AG04449 (cell line): ENCODE results near the gene SUSD5.

Experiments used
- CTCF ChIA-PET: fragments of 350-600 bp; formaldehyde crosslinking; extraction: SDS; loops from one replicate; lab custom pipeline; 2021; ENCODE audit warnings: antibody characterized with exemption; lab: Yijun Ruan, JAX
- POLR2A ChIA-PET: fragments of 400-600, 350-600 bp; formaldehyde crosslinking; extraction: SDS; loops from one replicate; lab custom pipeline; 2020; ENCODE audit warnings: antibody characterized with exemption, inconsistent platforms; lab: Yijun Ruan, JAX
- DNase-seq: peaks from one replicate; pipeline ENCODE4 v3.0.0-alpha.2; 2010; ENCODE audit warnings: low read depth, low spot score
- H3K4me3 ChIP-seq: 2 replicates; pipeline ENCODE4 v1.5.1; 2011; ENCODE audit warnings: low read depth, mild to moderate bottlenecking, control low read depth, low read length
- CTCF ChIP-seq: IDR thresholded peaks from one replicate; pipeline ENCODE4 v1.5.1; 2011; ENCODE audit warnings: mild to moderate bottlenecking, moderate library complexity, low read length, control low read depth, inconsistent platforms; ENCODE audit not compliant: insufficient read depth; ENCODE audit errors: missing control alignments

The SUSD5 gene

DNA sequence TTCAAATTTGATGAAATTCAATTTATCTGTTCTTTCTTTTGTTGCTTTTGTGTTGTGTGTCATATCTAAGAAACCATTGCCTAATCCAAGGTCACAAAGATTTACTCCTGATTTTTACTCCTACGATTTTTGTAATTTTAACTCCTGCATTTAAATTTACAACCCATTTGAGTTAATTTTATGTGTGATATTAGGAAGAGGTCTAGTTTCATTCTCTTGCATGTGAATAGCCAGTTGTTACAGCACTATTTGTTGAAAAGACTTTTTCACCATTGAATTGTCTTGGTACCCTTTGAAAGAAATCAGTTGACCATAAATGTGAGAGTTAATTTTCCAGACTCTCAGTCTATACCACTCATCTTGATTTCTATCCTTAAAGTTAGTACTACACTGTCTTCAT is 80.9 kb downstream of the SUSD5 start:
- no peak for TF ChIP-seq CTCF
- POLR2A ChIA-PET: no interaction called here
- CTCF ChIA-PET: interaction anchor here (12.0 kb wide), 1 partner anchor 236 kb away, joined by 425 read pairs; no protein-coding TSS in a partner anchor
- H3K4me3 ChIP-seq: no peak overlapping the region
- no peak for DNase-seq

- H3K4me3 ChIP-seq: no peak overlapping the region
- no peak for DNase-seq
- ChIA-PET CTCF (interaction anchor here (1.0 to 12.0 kb wide), 4 partner anchors 9 to 267 kb away, joined by 3 to 425 read pairs (median 6); no protein-coding TSS in a partner anchor), POLR2A (no interaction called here)
- TF ChIP-seq CTCF: no peak
These were observed 84.5 kb downstream of the SUSD5 start for GRCh38 chr3:33134026-33134625.

- CTCF ChIA-PET: interaction anchor here (0.9 to 12.0 kb wide), 43 partner anchors 9 to 658 kb away, joined by 3 to 425 read pairs (median 5); partner anchors contain the start of genes CRTAP, GLB1 and TMPPE
- no peak for TF ChIP-seq CTCF
- H3K4me3 ChIP-seq: no peak overlapping the region
- POLR2A ChIA-PET: interaction anchor here (0.8 kb wide), 1 partner anchor 307 kb away, joined by 3 read pairs; no protein-coding TSS in a partner anchor
- no peak for DNase-seq
These were observed 86.6 kb downstream of the SUSD5 start for GRCh38 chr3:33132019-33132360.

DNA sequence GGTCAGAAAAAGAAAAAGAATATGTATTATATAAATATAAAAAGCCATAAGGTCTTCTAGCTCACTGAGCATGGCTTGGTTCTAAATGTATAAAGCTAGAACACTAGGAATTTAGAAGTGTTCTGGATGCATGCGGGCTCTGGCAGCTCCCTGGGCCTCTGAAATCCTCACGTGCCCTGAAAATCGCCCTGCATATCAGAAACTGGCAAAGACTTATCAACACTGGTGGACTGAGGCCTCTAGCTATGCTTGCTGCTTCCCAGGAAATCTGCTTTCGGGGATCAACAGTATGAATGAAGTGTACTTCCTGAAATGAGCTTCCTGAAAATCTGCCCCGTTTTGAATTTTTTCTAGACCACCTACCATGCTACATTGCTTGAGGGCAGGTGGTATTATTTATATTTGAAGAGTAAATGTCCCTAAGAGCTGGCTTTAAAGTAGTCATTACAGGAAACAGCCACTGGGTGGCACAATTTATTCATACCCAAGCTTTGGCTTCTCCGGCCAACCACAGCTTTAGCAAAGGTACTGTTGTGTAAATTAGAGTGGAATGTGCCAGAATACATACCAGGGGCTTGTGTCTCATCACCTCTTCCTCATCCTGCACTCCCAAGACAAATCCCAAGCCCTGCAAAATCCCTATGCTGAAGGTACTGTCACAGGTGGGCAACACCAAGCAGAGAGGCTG is 87.1 kb downstream of the SUSD5 start:
- DNase-seq: no peak
- POLR2A ChIA-PET: interaction anchor here (0.6 to 0.8 kb wide), 3 partner anchors 242 to 667 kb away, joined by 3 to 4 read pairs (median 3); partner anchors contain the start of gene PDCD6IP
- H3K4me3 ChIP-seq: no peak overlapping the region
- peak; percentile 36 for TF ChIP-seq CTCF
- CTCF ChIA-PET: interaction anchor here (0.7 to 12.0 kb wide), 46 partner anchors 9 to 658 kb away, joined by 3 to 425 read pairs (median 4); partner anchors contain the start of genes CRTAP, GLB1 and TMPPE

- ChIA-PET POLR2A (no interaction called here), CTCF (interaction anchor here (1.0 to 12.0 kb wide), 15 partner anchors 8 to 658 kb away, joined by 3 to 425 read pairs (median 10); partner anchors contain the start of gene CRTAP)
- H3K4me3 ChIP-seq: no peak overlapping the region
- no peak for DNase-seq
- no peak for TF ChIP-seq CTCF
These were observed 88.5 kb downstream of the SUSD5 start for GRCh38 chr3:33130144-33130543.

DNA sequence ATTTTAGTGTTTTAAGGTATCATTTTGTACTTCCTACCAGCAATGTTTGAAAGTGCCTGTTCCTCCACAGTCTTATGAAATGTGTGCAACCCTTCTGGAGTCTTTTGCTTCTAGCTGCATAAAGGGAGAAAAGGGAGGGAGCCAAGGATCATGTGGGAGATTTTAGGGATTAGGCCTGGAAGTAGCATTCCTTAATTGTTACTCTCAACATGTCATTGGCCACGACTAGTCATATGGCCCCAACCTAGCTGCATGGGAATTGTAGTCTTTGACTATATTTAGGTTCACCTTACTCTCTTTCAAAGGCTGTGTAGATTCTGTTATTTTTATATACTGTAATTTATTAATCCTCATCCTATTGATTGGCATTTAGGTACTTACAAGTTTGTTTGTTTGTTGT is 89.9 kb downstream of the SUSD5 start:
- no peak overlapping the region for H3K4me3 ChIP-seq
- POLR2A ChIA-PET: no interaction called here
- no peak for TF ChIP-seq CTCF
- CTCF ChIA-PET: interaction anchor here (1.4 to 12.0 kb wide), 6 partner anchors 12 to 659 kb away, joined by 3 to 425 read pairs (median 18); no protein-coding TSS in a partner anchor
- DNase-seq: no peak
